Caco-2 (cell line): ENCODE results near the gene TP53I13. TPM values are rescaled to one million over a fixed set of nuclear protein-coding genes. Genes with fewer than 3 reads are reported as not detected.

Experiments
- BruUV-seq: library from RNA; stranded (reverse); fragments of 400-500 nt; replicated peaks from 2 replicates; lab custom pipeline; 2021; lab: Mats Ljungman, UMichigan
- CTCF ChIA-PET: fragments of 300-600 bp; sonication (Branson Sonifier 250); formaldehyde crosslinking; loops from one replicate; lab custom pipeline; 2022; ENCODE audit warnings: antibody characterized with exemption; lab: Charles Lee
- POLR2A ChIA-PET: fragments of 300-600 bp; sonication (Branson Sonifier 250); formaldehyde crosslinking; loops from one replicate; lab custom pipeline; 2022; ENCODE audit warnings: antibody characterized with exemption; lab: Charles Lee
- DNase-seq, 2 experiments: peaks; one replicate each; pipeline versions ENCODE4 v3.0.0 to v3.0.0-alpha.2; 2020 to 2022
- H3K27me3 ChIP-seq: replicated peaks from 2 replicates; pipeline ENCODE4 v1.6.0; 2011; ENCODE audit warnings: low read length; ENCODE audit not compliant: control insufficient read depth, insufficient read depth
- H3K36me3 ChIP-seq: 2 replicates; pipeline ENCODE4 v1.5.1; 2011; ENCODE audit warnings: low read length; ENCODE audit not compliant: control insufficient read depth, insufficient read depth
- H3K4me1 ChIP-seq: fragments of 250-450 bp; sonication (Bioruptor Pico); 2 replicates; pipeline ENCODE4 v1.5.1; 2020; ENCODE audit warnings: mild to moderate bottlenecking
- H3K4me3 ChIP-seq: 2 replicates; pipeline ENCODE4 v1.5.1; 2011; ENCODE audit warnings: low read depth, mild to moderate bottlenecking, control low read depth, low read length
- H3K9me3 ChIP-seq: fragments of 250-450 bp; sonication (Bioruptor Pico); 2 replicates; pipeline ENCODE4 v1.5.1; 2020; ENCODE audit warnings: mild to moderate bottlenecking, moderate library complexity
- H3K27ac Mint-ChIP-seq: one replicate; pipeline ENCODE4 v1.8.0; 2022; ENCODE audit warnings: mixed read lengths; ENCODE audit not compliant: unreplicated experiment
- H3K27me3 Mint-ChIP-seq: one replicate; pipeline ENCODE4 v1.8.0; 2022; ENCODE audit warnings: mixed read lengths; ENCODE audit not compliant: insufficient read depth, unreplicated experiment
- H3K36me3 Mint-ChIP-seq: one replicate; pipeline ENCODE4 v1.8.0; 2022; ENCODE audit warnings: mild to moderate bottlenecking, mixed read lengths; ENCODE audit not compliant: insufficient read depth, unreplicated experiment
- H3K4me1 Mint-ChIP-seq: one replicate; pipeline ENCODE4 v1.8.0; 2022; ENCODE audit warnings: low read depth, mixed read lengths; ENCODE audit not compliant: unreplicated experiment
- H3K4me3 Mint-ChIP-seq: one replicate; pipeline ENCODE4 v1.8.0; 2022; ENCODE audit warnings: mild to moderate bottlenecking, moderate library complexity, mixed read lengths; ENCODE audit not compliant: unreplicated experiment
- H3K9me3 Mint-ChIP-seq: one replicate; pipeline ENCODE4 v1.8.0; 2022; ENCODE audit warnings: mixed read lengths; ENCODE audit not compliant: unreplicated experiment
- CTCF ChIP-seq, 2 experiments: fragments of 200-600 bp in 1 of 2; IDR thresholded peaks; 1 replicate in 1 of 2; 2 replicates in 1 of 2; pipeline versions ENCODE4 v1.5.1 to v1.8.0; 2011 to 2022; ENCODE audit warnings: antibody characterized with exemption in 1 of 2, control low read depth in 1 of 2, inconsistent platforms in 1 of 2, low read depth in 1 of 2, low read length in 1 of 2, mild to moderate bottlenecking in 1 of 2, moderate library complexity in 1 of 2; ENCODE audit not compliant: insufficient read depth in 1 of 2, severe bottlenecking in 1 of 2, unreplicated experiment in 1 of 2
- intact Hi-C: fragments of 100-400 bp; cut with micrococcal nuclease; formaldehyde crosslinking; loops from one replicate; pipeline ENCODE4 v1.10.0; 2022; ENCODE audit not compliant: unreplicated experiment
- total RNA-seq: library from RNA; stranded (reverse); gene quantifications from 2 replicates; pipeline ENCODE4 v1.2.3, GENCODE V29; 2022

The TP53I13 gene
- total RNA-seq, 1 experiment from 2014 or later = 49.2 TPM

GRCh38 chr17:29574732-29575510 lies 6.4 kb downstream of the TP53I13 start:
- no peaks in the 10 kb centered on the region for H3K9me3 ChIP-seq
- Mint-ChIP-seq H3K36me3 (peaks cover 27% of the 10 kb centered on the region), H3K27ac (no peak overlapping the region), H3K27me3 (no peaks in the 10 kb centered on the region), H3K4me1 (peaks cover 6% of the 10 kb centered on the region), H3K4me3 (no peak overlapping the region), H3K9me3 (no peaks in the 10 kb centered on the region)
- peaks cover 10% of the 10 kb centered on the region for H3K4me1 ChIP-seq
- peak in 1 of 2 experiments; percentile 53 for DNase-seq
- POLR2A ChIA-PET = interaction anchor here (0.6 kb wide), 1 partner anchor 16 kb away, joined by 3 read pairs; no protein-coding TSS in a partner anchor
- TF ChIP-seq CTCF (IDR thresholded peaks at IDR 0.05; ENCODE audit: insufficient read depth in 1 of 2, low read depth in 1 of 2, low read length in 1 of 2, severe bottlenecking in 1 of 2, unreplicated experiment in 1 of 2) = no peak
- intact Hi-C loops = loop anchor here (2.0 kb wide), 1 partner anchor 14 kb away; the partner anchor contains the start of gene GIT1
- CTCF ChIA-PET = interaction anchor here (0.9 to 1.9 kb wide), 7 partner anchors 9 to 205 kb away, joined by 3 to 7 read pairs (median 4); no protein-coding TSS in a partner anchor
- peaks cover 1% of the 10 kb centered on the region for H3K36me3 ChIP-seq
- H3K4me3 ChIP-seq = no peak overlapping the region
- no peaks in the 10 kb centered on the region for H3K27me3 ChIP-seq
- no TSS peak for BruUV-seq

- no peak overlapping the region for H3K4me3 ChIP-seq
- Mint-ChIP-seq H3K4me1 (peaks cover 3% of the 10 kb centered on the region), H3K4me3 (no peak overlapping the region), H3K27ac (no peak overlapping the region), H3K36me3 (peaks cover 31% of the 10 kb centered on the region), H3K27me3 (no peaks in the 10 kb centered on the region), H3K9me3 (no peaks in the 10 kb centered on the region)
- CTCF ChIA-PET = interaction anchor here (0.7 to 2.3 kb wide), 4 partner anchors 10 to 17 kb away, joined by 3 to 6 read pairs (median 4); partner anchors contain the start of gene ANKRD13B
- H3K27me3 ChIP-seq = no peaks in the 10 kb centered on the region
- H3K9me3 ChIP-seq = no peaks in the 10 kb centered on the region
- no TSS peak for BruUV-seq
- POLR2A ChIA-PET = no interaction called here
- no peak for DNase-seq
- peaks cover 1% of the 10 kb centered on the region for H3K36me3 ChIP-seq
- intact Hi-C loops = loop anchor here (2.0 kb wide), 1 partner anchor 13 kb away; the partner anchor contains the start of gene GIT1
- TF ChIP-seq CTCF (IDR thresholded peaks at IDR 0.05; ENCODE audit: insufficient read depth in 1 of 2, low read depth in 1 of 2, low read length in 1 of 2, severe bottlenecking in 1 of 2, unreplicated experiment in 1 of 2) = no peak
- H3K4me1 ChIP-seq = peaks cover 10% of the 10 kb centered on the region
These were observed 7.2 kb downstream of the TP53I13 start for GRCh38 chr17:29575511-29576213.
